IPS-15b (cell line): Measurements from ENCODE around the gene ATXN7L3B.

Source experiments
- H3K27me3 ChIP-seq: one replicate; pipeline ENCODE4 v1.6.1; 2013; ENCODE audit warnings: low read length; ENCODE audit not compliant: control insufficient read depth, insufficient read depth
- H3K36me3 ChIP-seq: one replicate; pipeline ENCODE4 v1.6.1; 2013; ENCODE audit warnings: low read length; ENCODE audit not compliant: control insufficient read depth, insufficient read depth
- H3K4me1 ChIP-seq: one replicate; pipeline ENCODE4 v1.6.1; 2013; ENCODE audit warnings: mild to moderate bottlenecking, low read length; ENCODE audit not compliant: control insufficient read depth, insufficient read depth
- H3K4me3 ChIP-seq: one replicate; pipeline ENCODE4 v1.5.1; 2013; ENCODE audit warnings: low read depth, low read length
- H3K9ac ChIP-seq: one replicate; pipeline ENCODE4 v1.6.1; 2013; ENCODE audit warnings: low read depth, mild to moderate bottlenecking, low read length
- H3K9me3 ChIP-seq: one replicate; pipeline ENCODE4 v1.6.1; 2013; ENCODE audit warnings: mild to moderate bottlenecking, low read length; ENCODE audit not compliant: control insufficient read depth, insufficient read depth

Gene ATXN7L3B

GRCh38 chr12:74527491-74527890 is 10.1 kb upstream of the ATXN7L3B start:
- Histone ChIP-seq H3K9me3 (no peaks in the 10 kb centered on the region), H3K9ac (no peak overlapping the region), H3K27me3 (no peaks in the 10 kb centered on the region), H3K36me3 (no peaks in the 10 kb centered on the region), H3K4me1 (no peaks in the 10 kb centered on the region), H3K4me3 (no peak overlapping the region)

GRCh38 chr12:74530676-74531075 is 7.0 kb upstream of the ATXN7L3B start:
- no peaks in the 10 kb centered on the region for H3K4me1 ChIP-seq
- H3K9ac ChIP-seq, result no peak overlapping the region
- H3K36me3 ChIP-seq, result no peaks in the 10 kb centered on the region
- H3K9me3 ChIP-seq, result no peaks in the 10 kb centered on the region
- no peak overlapping the region for H3K4me3 ChIP-seq
- H3K27me3 ChIP-seq, result no peaks in the 10 kb centered on the region

- Histone ChIP-seq H3K27me3 (no peaks in the 10 kb centered on the region), H3K4me3 (no peak overlapping the region), H3K9me3 (no peaks in the 10 kb centered on the region), H3K36me3 (no peaks in the 10 kb centered on the region), H3K9ac (no peak overlapping the region), H3K4me1 (peaks cover 13% of the 10 kb centered on the region)
These were observed 2.1 kb upstream of the ATXN7L3B start for GRCh38 chr12:74535536-74535935.

- H3K4me1 ChIP-seq, result peaks cover 18% of the 10 kb centered on the region
- H3K27me3 ChIP-seq, result no peaks in the 10 kb centered on the region
- peak overlapping the region; percentile 78 for H3K4me3 ChIP-seq
- H3K36me3 ChIP-seq, result no peaks in the 10 kb centered on the region
- H3K9ac ChIP-seq, result peak overlapping the region; percentile 78
- H3K9me3 ChIP-seq, result no peaks in the 10 kb centered on the region
These were observed 419 bp upstream of the ATXN7L3B start for GRCh38 chr12:74537126-74537706.

GRCh38 chr12:74538491-74539258 is 1.0 kb downstream of the ATXN7L3B start:
- peak overlapping the region; percentile 78 for H3K4me3 ChIP-seq
- no peaks in the 10 kb centered on the region for H3K27me3 ChIP-seq
- H3K4me1 ChIP-seq, result peaks cover 25% of the 10 kb centered on the region
- H3K36me3 ChIP-seq, result no peaks in the 10 kb centered on the region
- no peaks in the 10 kb centered on the region for H3K9me3 ChIP-seq
- peak overlapping the region; percentile 80 for H3K9ac ChIP-seq

- Histone ChIP-seq H3K36me3 (no peaks in the 10 kb centered on the region), H3K27me3 (no peaks in the 10 kb centered on the region), H3K4me3 (peak overlapping the region; percentile 78), H3K9me3 (no peaks in the 10 kb centered on the region), H3K9ac (peak overlapping the region; percentile 9), H3K4me1 (peaks cover 25% of the 10 kb centered on the region)
These were observed 1.6 kb downstream of the ATXN7L3B start for GRCh38 chr12:74539261-74539660.

- Histone ChIP-seq H3K9ac (no peak overlapping the region), H3K36me3 (no peaks in the 10 kb centered on the region)
These were observed 2.3 kb downstream of the ATXN7L3B start for GRCh38 chr12:74539765-74540526.

GRCh38 chr12:74541074-74541473 is 3.4 kb downstream of the ATXN7L3B start:
- no peaks in the 10 kb centered on the region for H3K9me3 ChIP-seq
- H3K36me3 ChIP-seq, result no peaks in the 10 kb centered on the region
- H3K4me3 ChIP-seq, result peak overlapping the region; percentile 18
- no peak overlapping the region for H3K9ac ChIP-seq
- H3K27me3 ChIP-seq, result no peaks in the 10 kb centered on the region
- H3K4me1 ChIP-seq, result peaks cover 25% of the 10 kb centered on the region

More at GRCh38 chr12:74539765-74540526, 2.3 kb downstream of the ATXN7L3B start:
- peaks cover 25% of the 10 kb centered on the region for H3K4me1 ChIP-seq
- H3K9me3 ChIP-seq, result no peaks in the 10 kb centered on the region
- peak overlapping the region; percentile 78 for H3K4me3 ChIP-seq
- H3K27me3 ChIP-seq, result no peaks in the 10 kb centered on the region

GRCh38 chr12:74547249-74547648 is 9.6 kb downstream of the ATXN7L3B start:
- Histone ChIP-seq H3K36me3 (no peaks in the 10 kb centered on the region), H3K27me3 (no peaks in the 10 kb centered on the region), H3K9ac (no peak overlapping the region), H3K4me3 (no peak overlapping the region), H3K9me3 (no peaks in the 10 kb centered on the region), H3K4me1 (peaks cover 6% of the 10 kb centered on the region)

GRCh38 chr12:74551291-74551690 is 13.7 kb downstream of the ATXN7L3B start:
- Histone ChIP-seq H3K36me3 (no peaks in the 10 kb centered on the region), H3K4me3 (no peak overlapping the region), H3K9ac (no peak overlapping the region), H3K27me3 (no peaks in the 10 kb centered on the region), H3K9me3 (no peaks in the 10 kb centered on the region), H3K4me1 (no peaks in the 10 kb centered on the region)

GRCh38 chr12:74552201-74552600 is 14.6 kb downstream of the ATXN7L3B start:
- Histone ChIP-seq H3K9me3 (no peaks in the 10 kb centered on the region), H3K36me3 (no peaks in the 10 kb centered on the region), H3K4me1 (no peaks in the 10 kb centered on the region), H3K27me3 (no peaks in the 10 kb centered on the region), H3K9ac (no peak overlapping the region), H3K4me3 (no peak overlapping the region)
